ENCODE data around the gene MYMX. TPM values are rescaled to one million over a fixed set of nuclear protein-coding genes. Genes with fewer than 3 reads are reported as not detected.

Gene MYMX
- total and polyA plus RNA-seq, 2 of the 13 experiments (the other 11 are each of a cell fraction or from before 2014, with no cell fraction given): not detected

- TF ChIP-seq FOSL2 (CRISPR knock-in tag; IDR thresholded peaks at IDR 0.05) (peak; percentile 51; the same call in 1 of the 2 replicates), E2F5 (CRISPR knock-in tag; conservative IDR thresholded peaks at IDR 0.05) (0 out of 2 replicates have a peak, but pooled peaks have one; percentile 4), ZNF747 (CRISPR knock-in tag; IDR thresholded peaks at IDR 0.05; ENCODE audit: borderline replicate concordance) (peak; percentile 36; the same call in 1 of the 2 replicates), RARA (CRISPR knock-in tag; IDR thresholded peaks at IDR 0.05) (0 out of 2 replicates have a peak, but pooled peaks have one; percentile 3), ZNF501 (CRISPR knock-in tag; IDR thresholded peaks at IDR 0.05) (peak; percentile 64), KDM3A (CRISPR knock-in tag; IDR thresholded peaks at IDR 0.05; ENCODE audit: low read depth) (peak; percentile 95), SRY (CRISPR knock-in tag; IDR thresholded peaks at IDR 0.05) (no peak), ZBTB43 (CRISPR knock-in tag; conservative IDR thresholded peaks at IDR 0.05) (peak; percentile 49; the same call in 1 of the 2 replicates), TBX3 (IDR thresholded peaks at IDR 0.05; ENCODE audit: borderline replicate concordance) (no peak), SAP130 (CRISPR knock-in tag; IDR thresholded peaks at IDR 0.05; ENCODE audit: low read depth) (peak; percentile 87), ZNF430 (CRISPR knock-in tag; IDR thresholded peaks at IDR 0.05) (peak; percentile 75), NFYC (CRISPR knock-in tag; IDR thresholded peaks at IDR 0.05) (peak; percentile 34; the same call in 1 of the 2 replicates), PTBP1 (IDR thresholded peaks at IDR 0.05; ENCODE audit: low read depth, low read length, poor library complexity, severe bottlenecking) (no peak), ZNF503 (CRISPR knock-in tag; IDR thresholded peaks at IDR 0.05) (peak; percentile 67; the same call in 1 of the 2 replicates), SRSF1 (optimal IDR thresholded peaks at IDR 0.05; ENCODE audit: low read depth, low read length) (peak; percentile 61), ZNF20 (CRISPR knock-in tag; IDR thresholded peaks at IDR 0.05) (no peak), NFYB (CRISPR knock-in tag; IDR thresholded peaks at IDR 0.05) (peak; percentile 58), POLR2AphosphoS5 (IDR thresholded peaks at IDR 0.05; ENCODE audit: low read depth, low read length) (peak; percentile 39; the same call in 1 of the 2 replicates), TBX2 (CRISPR knock-in tag; IDR thresholded peaks at IDR 0.05; ENCODE audit: borderline replicate concordance) (peak; percentile 60; the same call in 1 of the 2 replicates), ZNF773 (CRISPR knock-in tag; IDR thresholded peaks at IDR 0.05; ENCODE audit: borderline replicate concordance) (peak; percentile 87), TEAD3 (CRISPR knock-in tag; optimal IDR thresholded peaks at IDR 0.05; ENCODE audit: borderline replicate concordance) (peak; percentile 43)
- TF ChIP-seq, protein P1, sequence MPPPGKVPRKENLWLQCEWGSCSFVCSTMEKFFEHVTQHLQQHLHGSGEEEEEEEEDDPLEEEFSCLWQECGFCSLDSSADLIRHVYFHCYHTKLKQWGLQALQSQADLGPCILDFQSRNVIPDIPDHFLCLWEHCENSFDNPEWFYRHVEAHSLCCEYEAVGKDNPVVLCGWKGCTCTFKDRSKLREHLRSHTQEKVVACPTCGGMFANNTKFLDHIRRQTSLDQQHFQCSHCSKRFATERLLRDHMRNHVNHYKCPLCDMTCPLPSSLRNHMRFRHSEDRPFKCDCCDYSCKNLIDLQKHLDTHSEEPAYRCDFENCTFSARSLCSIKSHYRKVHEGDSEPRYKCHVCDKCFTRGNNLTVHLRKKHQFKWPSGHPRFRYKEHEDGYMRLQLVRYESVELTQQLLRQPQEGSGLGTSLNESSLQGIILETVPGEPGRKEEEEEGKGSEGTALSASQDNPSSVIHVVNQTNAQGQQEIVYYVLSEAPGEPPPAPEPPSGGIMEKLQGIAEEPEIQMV (CRISPR knock-in tag; IDR thresholded peaks at IDR 0.05; ENCODE audit: low read depth): peak; percentile 46; the same call in 1 of the 2 replicates
- TF ChIP-seq, protein P2, sequence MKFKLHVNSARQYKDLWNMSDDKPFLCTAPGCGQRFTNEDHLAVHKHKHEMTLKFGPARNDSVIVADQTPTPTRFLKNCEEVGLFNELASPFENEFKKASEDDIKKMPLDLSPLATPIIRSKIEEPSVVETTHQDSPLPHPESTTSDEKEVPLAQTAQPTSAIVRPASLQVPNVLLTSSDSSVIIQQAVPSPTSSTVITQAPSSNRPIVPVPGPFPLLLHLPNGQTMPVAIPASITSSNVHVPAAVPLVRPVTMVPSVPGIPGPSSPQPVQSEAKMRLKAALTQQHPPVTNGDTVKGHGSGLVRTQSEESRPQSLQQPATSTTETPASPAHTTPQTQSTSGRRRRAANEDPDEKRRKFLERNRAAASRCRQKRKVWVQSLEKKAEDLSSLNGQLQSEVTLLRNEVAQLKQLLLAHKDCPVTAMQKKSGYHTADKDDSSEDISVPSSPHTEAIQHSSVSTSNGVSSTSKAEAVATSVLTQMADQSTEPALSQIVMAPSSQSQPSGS (CRISPR knock-in tag; IDR thresholded peaks at IDR 0.05): no peak
Observed at GRCh38 chr6:44219053-44219814, 2.5 kb downstream of the MYMX start (continued).
